Kidney epithelial cell (primary cell): ENCODE results near the gene GSE1. TPM values are rescaled to one million over a fixed set of nuclear protein-coding genes. Genes with fewer than 3 reads are reported as not detected.

Experiments
- DNase-seq: peaks from one replicate; pipeline ENCODE4 v3.0.0-alpha.2; 2010; ENCODE audit warnings: low read depth
- H3K27me3 ChIP-seq: 2 replicates; pipeline ENCODE4 v1.6.0; 2011; ENCODE audit warnings: low read length; ENCODE audit not compliant: control insufficient read depth, insufficient read depth
- H3K36me3 ChIP-seq: 2 replicates; pipeline ENCODE4 v1.5.1; 2011; ENCODE audit warnings: low read length; ENCODE audit not compliant: control insufficient read depth, insufficient read depth
- H3K4me3 ChIP-seq: 2 replicates; pipeline ENCODE4 v1.5.1; 2011; ENCODE audit warnings: low read depth, mild to moderate bottlenecking, control low read depth, low read length
- total RNA-seq: library from RNA; depleted of rRNA; stranded (reverse); fragments of >200 nt; gene quantifications from 2 replicates; pipeline ENCODE4 v1.2.3, GENCODE V29; 2015
- TF ChIP-seq, protein P1 (sequence below): IDR thresholded peaks from 2 replicates; pipeline ENCODE4 v1.5.1; 2011; ENCODE audit warnings: mild to moderate bottlenecking, moderate library complexity, low read length, control low read depth, inconsistent platforms; ENCODE audit not compliant: insufficient read depth, poor library complexity, severe bottlenecking

Gene GSE1
- total RNA-seq, 1 donor from 2014 or later: 25.7 TPM

- Histone ChIP-seq H3K36me3 (no peaks in the 10 kb centered on the region), H3K27me3 (no peaks in the 10 kb centered on the region), H3K4me3 (no peak overlapping the region)
- no peak for DNase-seq
- TF ChIP-seq, protein P1, sequence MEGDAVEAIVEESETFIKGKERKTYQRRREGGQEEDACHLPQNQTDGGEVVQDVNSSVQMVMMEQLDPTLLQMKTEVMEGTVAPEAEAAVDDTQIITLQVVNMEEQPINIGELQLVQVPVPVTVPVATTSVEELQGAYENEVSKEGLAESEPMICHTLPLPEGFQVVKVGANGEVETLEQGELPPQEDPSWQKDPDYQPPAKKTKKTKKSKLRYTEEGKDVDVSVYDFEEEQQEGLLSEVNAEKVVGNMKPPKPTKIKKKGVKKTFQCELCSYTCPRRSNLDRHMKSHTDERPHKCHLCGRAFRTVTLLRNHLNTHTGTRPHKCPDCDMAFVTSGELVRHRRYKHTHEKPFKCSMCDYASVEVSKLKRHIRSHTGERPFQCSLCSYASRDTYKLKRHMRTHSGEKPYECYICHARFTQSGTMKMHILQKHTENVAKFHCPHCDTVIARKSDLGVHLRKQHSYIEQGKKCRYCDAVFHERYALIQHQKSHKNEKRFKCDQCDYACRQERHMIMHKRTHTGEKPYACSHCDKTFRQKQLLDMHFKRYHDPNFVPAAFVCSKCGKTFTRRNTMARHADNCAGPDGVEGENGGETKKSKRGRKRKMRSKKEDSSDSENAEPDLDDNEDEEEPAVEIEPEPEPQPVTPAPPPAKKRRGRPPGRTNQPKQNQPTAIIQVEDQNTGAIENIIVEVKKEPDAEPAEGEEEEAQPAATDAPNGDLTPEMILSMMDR: no peak
Observed at GRCh38 chr16:85569615-85570212, 43.4 kb upstream of the GSE1 start.

GRCh38 chr16:85570213-85570734 lies 42.8 kb upstream of the GSE1 start:
- Histone ChIP-seq H3K4me3 (no peak overlapping the region), H3K36me3 (no peaks in the 10 kb centered on the region), H3K27me3 (no peaks in the 10 kb centered on the region)
- TF ChIP-seq, protein P1: no peak
- no peak for DNase-seq

DNA sequence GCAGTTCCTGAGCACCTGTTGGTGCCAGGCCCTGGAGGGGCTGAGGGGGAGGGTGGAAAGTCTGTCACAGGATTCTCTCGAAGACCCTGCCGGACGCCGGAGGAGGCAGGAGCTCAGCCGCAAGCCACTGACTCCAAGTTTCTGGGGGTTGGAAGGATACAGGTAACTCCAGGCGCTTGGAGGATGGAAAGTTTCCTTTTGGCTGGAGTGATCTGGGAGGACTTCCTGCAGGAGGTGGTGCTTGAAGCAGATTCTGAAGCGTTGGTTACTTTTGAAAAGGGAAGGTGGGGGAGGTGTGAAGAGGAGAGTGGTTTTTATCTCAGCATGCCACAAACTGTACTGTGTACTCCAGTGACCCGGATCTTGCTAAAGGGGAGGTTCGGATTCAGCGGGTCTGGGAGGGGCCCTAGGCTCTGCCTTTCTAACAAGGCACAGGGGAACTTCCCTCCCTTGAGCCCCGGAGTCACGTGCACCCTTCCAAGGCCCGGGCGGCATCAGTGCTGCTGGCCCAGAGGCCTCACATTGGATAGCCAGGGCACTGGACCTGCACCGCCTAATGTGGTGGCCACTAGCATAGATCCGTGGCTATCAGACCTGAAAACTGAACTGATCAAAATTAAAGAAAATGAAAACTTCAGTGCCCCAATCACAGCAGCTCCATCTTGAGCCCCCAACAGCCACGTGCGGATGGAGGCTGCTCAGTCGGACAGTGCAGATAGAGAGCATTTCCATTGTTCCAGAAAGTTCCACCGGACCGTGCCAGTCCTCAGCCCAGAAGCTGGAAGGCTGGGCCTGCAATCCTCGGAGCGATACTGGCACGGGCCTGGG lies 42.2 kb upstream of the GSE1 start:
- no peak for DNase-seq
- H3K4me3 ChIP-seq: no peak overlapping the region
- H3K36me3 ChIP-seq: no peaks in the 10 kb centered on the region
- TF ChIP-seq, protein P1: no peak
- no peaks in the 10 kb centered on the region for H3K27me3 ChIP-seq

GRCh38 chr16:85571563-85571812 lies 41.6 kb upstream of the GSE1 start:
- no peak overlapping the region for H3K4me3 ChIP-seq
- TF ChIP-seq, protein P1: no peak
- H3K36me3 ChIP-seq: no peaks in the 10 kb centered on the region
- no peaks in the 10 kb centered on the region for H3K27me3 ChIP-seq
- no peak for DNase-seq

DNA sequence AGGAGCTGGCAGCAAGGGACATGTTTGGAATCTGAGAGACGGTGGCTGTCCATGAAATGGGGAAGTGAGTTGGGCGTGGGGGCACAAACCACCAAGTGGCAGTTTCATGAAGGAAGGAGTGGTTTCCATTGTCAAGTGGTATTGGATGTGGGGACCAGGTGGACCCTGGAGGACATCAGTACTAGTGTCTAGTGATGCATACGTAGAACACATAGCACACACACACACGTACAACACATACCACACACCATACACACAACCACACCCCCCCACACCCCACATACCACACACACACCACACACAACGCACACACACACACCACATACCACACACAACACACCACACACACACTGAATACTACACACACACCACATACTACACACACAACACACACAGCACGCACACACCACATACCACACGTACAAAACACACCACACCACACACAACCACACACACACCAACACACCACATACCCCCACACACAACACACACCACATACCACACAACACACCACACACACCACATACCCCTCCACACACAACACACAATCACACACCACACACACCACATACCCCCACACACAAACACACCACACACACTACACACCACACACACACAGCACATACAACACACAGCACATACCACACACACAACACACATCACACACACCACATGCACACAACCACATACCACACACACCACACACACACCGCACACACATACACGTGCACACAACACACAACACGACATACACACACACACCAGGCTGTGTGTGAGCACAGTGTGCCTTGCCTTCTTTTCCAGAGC lies 41.1 kb upstream of the GSE1 start:
- Histone ChIP-seq H3K4me3 (no peak overlapping the region), H3K27me3 (no peaks in the 10 kb centered on the region), H3K36me3 (no peaks in the 10 kb centered on the region)
- DNase-seq: no peak
- TF ChIP-seq, protein P1: no peak
